H9 (cell line): ENCODE measurements around the gene CCDC150. TPM values are rescaled to one million over a fixed set of nuclear protein-coding genes. Genes with fewer than 3 reads are reported as not detected.

Source experiments
- DNase-seq: peaks from one replicate; pipeline ENCODE4 v3.0.0-alpha.2; 2017
- H2AFZ ChIP-seq: one replicate; pipeline ENCODE4 v1.6.1; 2013; ENCODE audit warnings: mild to moderate bottlenecking, low read length, control low read depth, moderate library complexity
- H2AK5ac ChIP-seq: 2 replicates; pipeline ENCODE4 v1.6.1; 2013; ENCODE audit warnings: low read length, control low read depth, mixed read lengths; ENCODE audit not compliant: insufficient read length
- H2BK120ac ChIP-seq: one replicate; pipeline ENCODE4 v1.6.1; 2013; ENCODE audit warnings: low read depth, mild to moderate bottlenecking, low read length, control low read depth, inconsistent platforms; ENCODE audit not compliant: poor library complexity, severe bottlenecking
- H2BK12ac ChIP-seq: 2 replicates; pipeline ENCODE4 v1.6.1; 2013; ENCODE audit warnings: low read length, control low read depth, mixed read lengths, low read depth; ENCODE audit not compliant: insufficient read length
- H2BK15ac ChIP-seq: 2 replicates; pipeline ENCODE4 v1.6.1; 2013; ENCODE audit warnings: low read depth, low read length, control low read depth
- H2BK20ac ChIP-seq: one replicate; pipeline ENCODE4 v1.6.1; 2013; ENCODE audit warnings: low read depth, mild to moderate bottlenecking, low read length, control low read depth, inconsistent platforms; ENCODE audit not compliant: poor library complexity, severe bottlenecking
- H2BK5ac ChIP-seq: 2 replicates; pipeline ENCODE4 v1.6.1; 2013; ENCODE audit warnings: low read length, control low read depth, mixed read lengths; ENCODE audit not compliant: insufficient read length
- H3K14ac ChIP-seq: 2 replicates; pipeline ENCODE4 v1.6.1; 2013; ENCODE audit warnings: low read length, control low read depth; ENCODE audit not compliant: insufficient read depth
- H3K18ac ChIP-seq: 2 replicates; pipeline ENCODE4 v1.6.1; 2013; ENCODE audit warnings: low read depth, mild to moderate bottlenecking, mixed read lengths, low read length, control low read depth; ENCODE audit not compliant: insufficient read length
- H3K23ac ChIP-seq: 2 replicates; pipeline ENCODE4 v1.6.1; 2013; ENCODE audit warnings: low read length, control low read depth, mixed read lengths, low read depth; ENCODE audit not compliant: insufficient read length
- H3K23me2 ChIP-seq: 2 replicates; pipeline ENCODE4 v1.6.1; 2013; ENCODE audit warnings: low read depth, mild to moderate bottlenecking, mixed read lengths, low read length, control low read depth; ENCODE audit not compliant: insufficient read length, poor library complexity, severe bottlenecking
- H3K27ac ChIP-seq: 2 replicates; pipeline ENCODE4 v1.5.1; 2013; ENCODE audit warnings: low read length, control low read depth, mixed read lengths, low read depth; ENCODE audit not compliant: insufficient read length
- H3K27me3 ChIP-seq: 2 replicates; pipeline ENCODE4 v1.6.1; 2013; ENCODE audit warnings: low read length, control low read depth, inconsistent platforms; ENCODE audit not compliant: insufficient read depth
- H3K4ac ChIP-seq: 2 replicates; pipeline ENCODE4 v1.6.1; 2013; ENCODE audit warnings: low read depth, mild to moderate bottlenecking, control low read depth, inconsistent platforms, low read length, moderate library complexity
- H3K4me1 ChIP-seq: 2 replicates; pipeline ENCODE4 v1.6.1; 2013; ENCODE audit warnings: low read length, control low read depth, inconsistent platforms; ENCODE audit not compliant: insufficient read depth
- H3K4me2 ChIP-seq: 2 replicates; pipeline ENCODE4 v1.6.1; 2013; ENCODE audit warnings: low read length, control low read depth, mixed read lengths; ENCODE audit not compliant: insufficient read length, insufficient read depth
- H3K56ac ChIP-seq: 2 replicates; pipeline ENCODE4 v1.6.1; 2013; ENCODE audit warnings: low read depth, mild to moderate bottlenecking, mixed read lengths, low read length, control low read depth; ENCODE audit not compliant: insufficient read length
- H3K79me1 ChIP-seq: 2 replicates; pipeline ENCODE4 v1.6.1; 2013; ENCODE audit warnings: low read depth, mild to moderate bottlenecking, moderate library complexity, low read length, control low read depth, inconsistent platforms; ENCODE audit not compliant: insufficient read depth, poor library complexity, severe bottlenecking
- H3K79me2 ChIP-seq: 2 replicates; pipeline ENCODE4 v1.6.1; 2013; ENCODE audit warnings: low read length, control low read depth, inconsistent platforms; ENCODE audit not compliant: insufficient read depth
- H3K9ac ChIP-seq: 2 replicates; pipeline ENCODE4 v1.6.1; 2013; ENCODE audit warnings: low read length, control low read depth, mixed read lengths; ENCODE audit not compliant: insufficient read length; ENCODE audit errors: extremely low read depth
- H3K9me3 ChIP-seq: one replicate; pipeline ENCODE4 v1.6.1; 2013; ENCODE audit warnings: low read depth, low read length, inconsistent platforms; ENCODE audit not compliant: control insufficient read depth
- H3T11ph ChIP-seq: one replicate; pipeline ENCODE4 v1.6.1; 2013; ENCODE audit warnings: mild to moderate bottlenecking, low read length, control low read depth, inconsistent platforms
- H4K20me1 ChIP-seq: one replicate; pipeline ENCODE4 v1.6.1; 2013; ENCODE audit not compliant: control insufficient read depth, insufficient read length, insufficient read depth
- H4K5ac ChIP-seq: 2 replicates; pipeline ENCODE4 v1.6.1; 2013; ENCODE audit warnings: low read depth, mild to moderate bottlenecking, mixed read lengths, low read length, control low read depth; ENCODE audit not compliant: insufficient read length
- H4K8ac ChIP-seq: replicated peaks from 2 replicates; pipeline ENCODE4 v1.6.1; 2013; ENCODE audit warnings: low read length, control low read depth, mixed read lengths, low read depth; ENCODE audit not compliant: insufficient read length
- H4K91ac ChIP-seq: 2 replicates; pipeline ENCODE4 v1.6.1; 2013; ENCODE audit warnings: low read depth, mild to moderate bottlenecking, moderate library complexity, mixed read lengths, low read length, control low read depth; ENCODE audit not compliant: insufficient read length
- H3K27ac Mint-ChIP-seq, 3 experiments: 2 replicates in 2 of 3; 3 replicates in 1 of 3; pipeline ENCODE4 v1.8.0; 2020 to 2021; ENCODE audit warnings: mixed read lengths in 3 of 3, mild to moderate bottlenecking in 1 of 3, moderate library complexity in 1 of 3
- H3K27me3 Mint-ChIP-seq: 2 replicates; pipeline ENCODE4 v1.8.0; 2021; ENCODE audit warnings: low read depth, mild to moderate bottlenecking, moderate library complexity, mixed read lengths
- H3K36me3 Mint-ChIP-seq, 3 experiments: 2 replicates in 2 of 3; 3 replicates in 1 of 3; pipeline ENCODE4 v1.8.0; 2020 to 2021; ENCODE audit warnings: low read depth in 3 of 3, mixed read lengths in 3 of 3; ENCODE audit not compliant: insufficient read depth in 1 of 3
- H3K4me1 Mint-ChIP-seq, 2 experiments: 2 replicates each; pipeline ENCODE4 v1.8.0; 2020; ENCODE audit warnings: mixed read lengths in 2 of 2
- H3K4me3 Mint-ChIP-seq, 2 experiments: 2 replicates in 1 of 2; 3 replicates in 1 of 2; pipeline ENCODE4 v1.8.0; 2020 to 2021; ENCODE audit warnings: mild to moderate bottlenecking in 2 of 2, mixed read lengths in 2 of 2, moderate library complexity in 1 of 2
- H3K9me3 Mint-ChIP-seq, 2 experiments: 2 replicates in 1 of 2; 3 replicates in 1 of 2; pipeline ENCODE4 v1.8.0; 2020; ENCODE audit warnings: mild to moderate bottlenecking in 2 of 2, mixed read lengths in 2 of 2, moderate library complexity in 1 of 2
- CTCF ChIP-seq: fragments of 200-600 bp; sonication (generic); conservative IDR thresholded peaks from 3 replicates; pipeline ENCODE4 v1.8.0; 2021; ENCODE audit warnings: antibody characterized with exemption, mild to moderate bottlenecking
- WGBS: extraction: QIAGEN DNeasy Blood & Tissue Kit; methylation state at CpG from one replicate; pipeline ENCODE4 v1.1.7; 2013; ENCODE audit warnings: missing lambda C conversion rate, low lambda C conversion rate, mixed read lengths; ENCODE audit not compliant: insufficient read length; ENCODE audit errors: extremely low coverage; 5-methylcytosine and 5-hydroxymethylcytosine counted together
- total RNA-seq: library from RNA; stranded (reverse); gene quantifications from 2 replicates; pipeline ENCODE4 v1.2.1, GENCODE V29; 2021

Gene CCDC150
- total RNA-seq, 1 experiment from 2014 or later: 26.2 TPM

GRCh38 chr2:196635156-196635555 lies 4.4 kb upstream of the CCDC150 start:
- no peak for DNase-seq
- Histone ChIP-seq H2BK15ac (no peak overlapping the region), H3K23me2 (no peaks in the 10 kb centered on the region), H3K9me3 (no peaks in the 10 kb centered on the region), H3K18ac (no peak overlapping the region), H3K4me1 (no peaks in the 10 kb centered on the region), H3K23ac (no peak overlapping the region), H2BK120ac (no peak overlapping the region), H3K79me1 (no peaks in the 10 kb centered on the region), H2AK5ac (no peak overlapping the region), H2BK20ac (no peak overlapping the region), H2AFZ (no peak overlapping the region), H4K5ac (no peak overlapping the region), H4K20me1 (no peaks in the 10 kb centered on the region), H3K27ac (no peak overlapping the region), H2BK12ac (no peak overlapping the region), H3K4me2 (no peak overlapping the region), H4K91ac (no peak overlapping the region), H3K27me3 (no peaks in the 10 kb centered on the region), H4K8ac (no peak overlapping the region), H2BK5ac (no peak overlapping the region), H3K56ac (no peak overlapping the region), H3K9ac (no peak overlapping the region), H3K79me2 (no peaks in the 10 kb centered on the region), H3K14ac (no peak overlapping the region), H3K4ac (no peak overlapping the region), H3T11ph (no peak overlapping the region)
- Mint-ChIP-seq H3K9me3 (peaks cover 8 to 17% of the 10 kb centered on the region in 2 experiments), H3K27me3 (peaks cover 2% of the 10 kb centered on the region; the same call in 1 of the 2 replicates), H3K36me3 (no peaks in the 10 kb centered on the region; a peak in 2 of 7 replicates), H3K27ac (no peak overlapping the region), H3K4me3 (no peak overlapping the region), H3K4me1 (peaks cover 9 to 15% of the 10 kb centered on the region in 2 experiments)
- whole genome bisulfite sequencing: no CpG with 5 or more reads among the region's 2 CpGs
- no peak for TF ChIP-seq CTCF
